Activated naive CD4-positive, alpha-beta T cell treated with anti-CD3 and anti-CD28 coated beads, Interleukin-2, amount 10 ng/mL, durations not matched to agents 7 days and 5 days (primary cell): ENCODE measurements around the gene PTPRH.
A peak's percentile ranks its signal among the peaks of the same experiment; 100 is the strongest.

Experiments used
- CTCF ChIA-PET: fragments of 350-600 bp; sonication (Branson Sonifier 250); formaldehyde crosslinking; loops from one replicate; lab custom pipeline; 2021; ENCODE audit warnings: antibody characterized with exemption; lab: Charles Lee
- DNase-seq: peaks from one replicate; pipeline ENCODE4 v3.0.0-alpha.2; 2020
- H3K27ac Mint-ChIP-seq: one replicate; pipeline ENCODE4 v1.8.0; 2021; ENCODE audit warnings: mild to moderate bottlenecking, moderate library complexity, mixed read lengths
- H3K27me3 Mint-ChIP-seq: one replicate; pipeline ENCODE4 v1.8.0; 2021; ENCODE audit warnings: mild to moderate bottlenecking, mixed read lengths
- H3K36me3 Mint-ChIP-seq: one replicate; pipeline ENCODE4 v1.8.0; 2021; ENCODE audit warnings: mixed read lengths
- H3K4me1 Mint-ChIP-seq: one replicate; pipeline ENCODE4 v1.8.0; 2021; ENCODE audit warnings: mixed read lengths
- H3K4me3 Mint-ChIP-seq: one replicate; pipeline ENCODE4 v1.8.0; 2021; ENCODE audit warnings: mild to moderate bottlenecking, moderate library complexity, mixed read lengths
- H3K9me3 Mint-ChIP-seq: one replicate; pipeline ENCODE4 v1.8.0; 2021; ENCODE audit warnings: mixed read lengths

PTPRH gene

GRCh38 chr19:55208880-55209692 is at the start of gene PTPRH:
Gene PTPRH, minus strand, starts transcription at chr19:55209501. Its CDS starts 68 bp downstream, at chr19:55209433.
- no peak for DNase-seq
- Mint-ChIP-seq H3K27ac (no peak within 1 kb of the TSS), H3K36me3 (no peaks in the 10 kb centered on the region), H3K4me1 (peaks cover 3% of the 10 kb centered on the region), H3K27me3 (peaks cover 54% of the 10 kb centered on the region), H3K9me3 (peaks cover 9% of the 10 kb centered on the region), H3K4me3 (no peak within 1 kb of the TSS)
- CTCF ChIA-PET: no interaction called here

- peak; percentile 61 for DNase-seq
- Mint-ChIP-seq H3K36me3 (peaks cover 44% of the 10 kb centered on the region), H3K27me3 (peaks cover 4% of the 10 kb centered on the region), H3K4me3 (peak overlapping the region; percentile 74), H3K4me1 (peaks cover 45% of the 10 kb centered on the region), H3K27ac (peak overlapping the region; percentile 99), H3K9me3 (no peaks in the 10 kb centered on the region)
- CTCF ChIA-PET: interaction anchor here (0.9 to 2.6 kb wide), 3 partner anchors 21 to 98 kb away, joined by 3 to 9 read pairs (median 6); partner anchors contain the start of genes HSPBP1 and KMT5C
These were observed 49.2 kb upstream of the PTPRH start for GRCh38 chr19:55258476-55258827.

- Mint-ChIP-seq H3K4me3 (peak overlapping the region; percentile 99), H3K4me1 (peaks cover 52% of the 10 kb centered on the region), H3K27ac (peak overlapping the region; percentile 99), H3K36me3 (peaks cover 46% of the 10 kb centered on the region), H3K9me3 (no peaks in the 10 kb centered on the region), H3K27me3 (peaks cover 4% of the 10 kb centered on the region)
- CTCF ChIA-PET: interaction anchor here (1.2 kb wide), 1 partner anchor 34 kb away, joined by 3 read pairs; no protein-coding TSS in a partner anchor
- peak; percentile 42 for DNase-seq
These were observed 48.4 kb upstream of the PTPRH start for GRCh38 chr19:55257461-55258420.

- Mint-ChIP-seq H3K36me3 (peaks cover 43% of the 10 kb centered on the region), H3K4me1 (peaks cover 61% of the 10 kb centered on the region), H3K27me3 (peaks cover 4% of the 10 kb centered on the region), H3K9me3 (no peaks in the 10 kb centered on the region), H3K27ac (peak overlapping the region; percentile 99), H3K4me3 (peak overlapping the region; percentile 99)
- CTCF ChIA-PET: interaction anchor here (0.8 to 1.2 kb wide), 2 partner anchors 13 to 35 kb away, joined by 3 to 4 read pairs; no protein-coding TSS in a partner anchor
- no peak for DNase-seq
These were observed 47.5 kb upstream of the PTPRH start for GRCh38 chr19:55256562-55257460.

GRCh38 chr19:55255618-55256423 is 46.5 kb upstream of the PTPRH start:
- DNase-seq: peak; percentile 66
- Mint-ChIP-seq H3K27me3 (peaks cover 4% of the 10 kb centered on the region), H3K9me3 (no peaks in the 10 kb centered on the region), H3K4me1 (peaks cover 71% of the 10 kb centered on the region), H3K27ac (peak overlapping the region; percentile 99), H3K36me3 (peaks cover 50% of the 10 kb centered on the region), H3K4me3 (peak overlapping the region; percentile 99)
- CTCF ChIA-PET: interaction anchor here (0.8 to 1.8 kb wide), 4 partner anchors 12 to 128 kb away, joined by 3 to 5 read pairs (median 4); partner anchors contain the start of gene TMEM238

GRCh38 chr19:55254625-55254977 is 45.3 kb upstream of the PTPRH start:
- H3K27ac Mint-ChIP-seq: peak overlapping the region; percentile 99
- DNase-seq: no peak
- peak overlapping the region; percentile 99 for H3K4me3 Mint-ChIP-seq
- H3K4me1 Mint-ChIP-seq: peaks cover 68% of the 10 kb centered on the region
- CTCF ChIA-PET: interaction anchor here (0.9 to 1.8 kb wide), 5 partner anchors 12 to 249 kb away, joined by 3 to 5 read pairs (median 4); partner anchors contain the start of genes HSPBP1, KMT5C and TMEM238
- H3K36me3 Mint-ChIP-seq: peaks cover 52% of the 10 kb centered on the region
- no peaks in the 10 kb centered on the region for H3K9me3 Mint-ChIP-seq
- H3K27me3 Mint-ChIP-seq: peaks cover 4% of the 10 kb centered on the region

GRCh38 chr19:55253842-55254624 is 44.7 kb upstream of the PTPRH start:
- H3K36me3 Mint-ChIP-seq: peaks cover 52% of the 10 kb centered on the region
- peaks cover 4% of the 10 kb centered on the region for H3K27me3 Mint-ChIP-seq
- DNase-seq: peak; percentile 79
- CTCF ChIA-PET: interaction anchor here (0.9 to 1.8 kb wide), 7 partner anchors 12 to 250 kb away, joined by 3 to 5 read pairs (median 4); partner anchors contain the start of genes HSPBP1, KMT5C and TMEM238
- H3K4me3 Mint-ChIP-seq: peak overlapping the region; percentile 99
- H3K4me1 Mint-ChIP-seq: peaks cover 67% of the 10 kb centered on the region
- peak overlapping the region; percentile 99 for H3K27ac Mint-ChIP-seq
- H3K9me3 Mint-ChIP-seq: no peaks in the 10 kb centered on the region

- H3K4me1 Mint-ChIP-seq: peaks cover 76% of the 10 kb centered on the region
- peaks cover 55% of the 10 kb centered on the region for H3K36me3 Mint-ChIP-seq
- no peak for DNase-seq
- H3K4me3 Mint-ChIP-seq: peak overlapping the region; percentile 99
- CTCF ChIA-PET: interaction anchor here (1.0 to 1.7 kb wide), 2 partner anchors 49 to 165 kb away, joined by 3 to 5 read pairs; no protein-coding TSS in a partner anchor
- H3K27ac Mint-ChIP-seq: peak overlapping the region; percentile 99
- peaks cover 3% of the 10 kb centered on the region for H3K27me3 Mint-ChIP-seq
- no peaks in the 10 kb centered on the region for H3K9me3 Mint-ChIP-seq
These were observed 43.7 kb upstream of the PTPRH start for GRCh38 chr19:55252760-55253663.

- H3K9me3 Mint-ChIP-seq: no peaks in the 10 kb centered on the region
- peaks cover 67% of the 10 kb centered on the region for H3K4me1 Mint-ChIP-seq
- H3K36me3 Mint-ChIP-seq: peaks cover 44% of the 10 kb centered on the region
- DNase-seq: peak; percentile 57
- CTCF ChIA-PET: interaction anchor here (0.6 kb wide), 1 partner anchor 46 kb away, joined by 3 read pairs; no protein-coding TSS in a partner anchor
- no peaks in the 10 kb centered on the region for H3K27me3 Mint-ChIP-seq
- H3K27ac Mint-ChIP-seq: peak overlapping the region; percentile 99
- H3K4me3 Mint-ChIP-seq: peak overlapping the region; percentile 75
These were observed 42.2 kb upstream of the PTPRH start for GRCh38 chr19:55251341-55252081.

GRCh38 chr19:55250262-55251036 is 41.1 kb upstream of the PTPRH start:
- Mint-ChIP-seq H3K9me3 (no peaks in the 10 kb centered on the region), H3K4me3 (peak overlapping the region; percentile 75), H3K4me1 (peaks cover 56% of the 10 kb centered on the region), H3K27me3 (no peaks in the 10 kb centered on the region), H3K36me3 (peaks cover 35% of the 10 kb centered on the region), H3K27ac (peak overlapping the region; percentile 99)
- CTCF ChIA-PET: interaction anchor here (0.6 kb wide), 1 partner anchor 45 kb away, joined by 3 read pairs; no protein-coding TSS in a partner anchor
- no peak for DNase-seq
